Measurements from ENCODE around the gene NCKIPSD. TPM values are rescaled to one million over a fixed set of nuclear protein-coding genes. Genes with fewer than 3 reads are reported as not detected.
A peak's percentile ranks its signal among the peaks of the same experiment; 100 is the strongest.

NCKIPSD gene
- total RNA-seq, 4 donors from 2014 or later: 11.0 to 48.9 (median 25.6) TPM

GRCh38 chr3:48689384-48689783, 3.7 kb upstream of the NCKIPSD start:
- Histone ChIP-seq H3K4me3 (no peak overlapping the region), H3K9me3 (no peaks in the 10 kb centered on the region), H3K4me1 (no peaks in the 10 kb centered on the region), H3K27me3 (no peaks in the 10 kb centered on the region), H3K27ac (no peak overlapping the region), H3K36me3 (no peaks in the 10 kb centered on the region)
- no peak for DNase-seq
- TF ChIP-seq CTCF (IDR thresholded peaks at IDR 0.05): no peak
- intact Hi-C loops (cut with DNase I; ENCODE audit: low total_unique reads): no loop called here

- Histone ChIP-seq H3K4me3 (no peak overlapping the region), H3K9me3 (no peaks in the 10 kb centered on the region), H3K27me3 (no peaks in the 10 kb centered on the region), H3K27ac (no peak overlapping the region), H3K4me1 (no peaks in the 10 kb centered on the region), H3K36me3 (no peaks in the 10 kb centered on the region)
- no peak for TF ChIP-seq CTCF (IDR thresholded peaks at IDR 0.05)
- no peak for TF ChIP-seq POLR2A (IDR thresholded peaks at IDR 0.05)
- DNase-seq: no peak
- intact Hi-C loops (cut with DNase I; ENCODE audit: low total_unique reads): no loop called here
Measured at GRCh38 chr3:48688737-48689075, 3.0 kb upstream of the NCKIPSD start.

- Histone ChIP-seq H3K27me3 (no peaks in the 10 kb centered on the region), H3K27ac (no peak overlapping the region)
Measured at GRCh38 chr3:48688032-48688736, 2.5 kb upstream of the NCKIPSD start.

GRCh38 chr3:48687220-48687678, 1.5 kb upstream of the NCKIPSD start:
- Histone ChIP-seq H3K36me3 (no peaks in the 10 kb centered on the region), H3K27me3 (no peaks in the 10 kb centered on the region), H3K4me1 (peaks cover 0 to 10% of the 10 kb centered on the region in 2 donors), H3K4me3 (no peak overlapping the region), H3K9me3 (no peaks in the 10 kb centered on the region), H3K27ac (peak overlapping the region; percentile 24 to 42)
- intact Hi-C loops (cut with DNase I; ENCODE audit: low total_unique reads): no loop called here
- TF ChIP-seq CTCF (IDR thresholded peaks at IDR 0.05): no peak
- no peak for TF ChIP-seq POLR2A (IDR thresholded peaks at IDR 0.05)
- DNase-seq: no peak

More at GRCh38 chr3:48688032-48688736, 2.5 kb upstream of the NCKIPSD start:
- H3K9me3 ChIP-seq: no peaks in the 10 kb centered on the region
- peaks cover 0 to 5% of the 10 kb centered on the region in 2 donors for H3K4me1 ChIP-seq
- no peak for DNase-seq
- H3K36me3 ChIP-seq: no peaks in the 10 kb centered on the region
- TF ChIP-seq CTCF (IDR thresholded peaks at IDR 0.05): no peak
- no peak for TF ChIP-seq POLR2A (IDR thresholded peaks at IDR 0.05)
- no peak overlapping the region for H3K4me3 ChIP-seq
- intact Hi-C loops (cut with DNase I; ENCODE audit: low total_unique reads): no loop called here

- H3K4me3 ChIP-seq: no peak overlapping the region
- H3K27ac ChIP-seq: peak overlapping the region; percentile 87 to 88
Measured at GRCh38 chr3:48686538-48687219, 964 bp upstream of the NCKIPSD start.

More at GRCh38 chr3:48686538-48687219, 964 bp upstream of the NCKIPSD start:
- Histone ChIP-seq H3K27me3 (no peaks in the 10 kb centered on the region), H3K4me1 (peaks cover 0 to 10% of the 10 kb centered on the region in 2 donors), H3K9me3 (no peaks in the 10 kb centered on the region), H3K36me3 (no peaks in the 10 kb centered on the region)
- DNase-seq: no peak
- intact Hi-C loops (cut with DNase I; ENCODE audit: low total_unique reads): no loop called here
- TF ChIP-seq POLR2A (IDR thresholded peaks at IDR 0.05): no peak
- no peak for TF ChIP-seq CTCF (IDR thresholded peaks at IDR 0.05)

All from uterus (tissue), 4 donors.